ENCODE data around the gene CAMK1D.
"Not testable (repeated sequence)": the region's sequence is repeated elsewhere in the genome, so short reads cannot be mapped to it uniquely, and the experiment has no call there.

CAMK1D gene

DNA sequence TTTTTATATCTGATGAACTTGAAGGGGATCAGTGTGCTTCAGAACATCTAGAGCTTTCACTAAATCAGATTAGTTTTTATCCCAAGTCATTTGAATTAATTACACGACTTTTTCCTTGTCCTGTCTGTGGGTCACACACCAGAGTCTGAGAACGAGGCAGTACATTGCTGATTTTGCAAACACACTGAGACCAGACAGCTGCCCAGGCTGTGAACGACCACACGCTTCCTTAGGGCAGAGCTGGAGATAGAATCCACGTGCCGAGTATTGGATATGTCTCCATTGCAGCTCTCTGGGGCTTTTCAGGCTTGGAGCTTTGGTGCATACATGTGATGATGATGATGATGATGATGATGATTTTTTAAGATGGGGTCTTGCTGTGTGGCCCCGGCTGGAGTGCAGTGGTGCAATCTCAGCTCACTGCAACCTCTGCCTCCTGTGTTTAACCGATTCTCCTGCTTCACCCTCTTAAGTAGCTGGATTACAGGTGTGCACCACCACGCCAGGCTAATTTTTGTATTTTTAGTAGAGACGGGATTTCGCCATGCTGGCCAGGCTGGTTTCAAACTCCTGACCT, 81.1 kb downstream of the CAMK1D start:
- no peak for DNase-seq (ENCODE audit: low read depth)

DNA sequence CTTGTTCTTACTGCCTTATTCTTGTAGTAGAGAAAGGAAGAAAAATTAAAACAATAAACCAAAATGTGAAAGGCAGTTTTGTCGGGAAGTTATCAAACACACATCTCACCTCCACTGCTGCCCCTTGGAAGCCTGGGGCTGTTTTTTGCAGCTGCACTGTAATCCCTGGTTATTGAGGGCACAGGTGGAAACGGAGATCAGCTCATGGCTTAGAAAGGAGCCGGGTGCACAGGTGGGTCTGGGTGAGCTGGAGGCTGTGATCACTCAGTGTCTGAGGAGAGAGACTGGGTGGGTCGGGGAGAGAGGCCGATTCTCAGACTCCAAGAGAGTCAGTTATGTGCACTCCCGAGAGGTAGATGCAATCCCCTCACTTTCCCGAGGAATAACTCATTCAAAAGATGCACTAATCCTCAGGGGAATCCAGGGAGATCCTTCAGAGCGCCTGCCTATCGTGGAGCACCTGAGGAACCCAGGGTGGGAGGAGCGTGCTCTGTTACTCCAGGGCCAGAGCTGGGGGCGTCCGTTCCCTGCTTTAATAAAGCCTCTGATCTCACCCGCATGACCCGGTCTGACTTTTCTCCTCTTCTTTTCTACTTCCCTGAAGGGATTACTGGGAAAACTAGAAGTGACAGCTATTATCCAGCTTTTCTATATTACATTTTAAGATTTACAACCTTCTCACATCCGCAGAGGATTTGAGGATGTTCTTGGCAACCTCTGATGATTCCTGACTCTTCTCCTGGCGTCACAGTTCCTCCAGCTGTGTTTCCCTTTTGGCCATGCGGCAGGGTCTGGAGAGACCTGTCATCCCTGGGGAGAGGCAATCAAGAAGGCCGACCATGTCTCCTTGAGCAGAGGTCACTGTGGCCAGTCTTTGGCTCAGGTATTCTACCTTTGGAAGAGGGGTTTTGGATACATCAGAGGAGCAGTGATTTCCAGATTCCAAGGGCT, 82.1 kb downstream of the CAMK1D start:
- no peak for DNase-seq (ENCODE audit: low read depth)

DNA sequence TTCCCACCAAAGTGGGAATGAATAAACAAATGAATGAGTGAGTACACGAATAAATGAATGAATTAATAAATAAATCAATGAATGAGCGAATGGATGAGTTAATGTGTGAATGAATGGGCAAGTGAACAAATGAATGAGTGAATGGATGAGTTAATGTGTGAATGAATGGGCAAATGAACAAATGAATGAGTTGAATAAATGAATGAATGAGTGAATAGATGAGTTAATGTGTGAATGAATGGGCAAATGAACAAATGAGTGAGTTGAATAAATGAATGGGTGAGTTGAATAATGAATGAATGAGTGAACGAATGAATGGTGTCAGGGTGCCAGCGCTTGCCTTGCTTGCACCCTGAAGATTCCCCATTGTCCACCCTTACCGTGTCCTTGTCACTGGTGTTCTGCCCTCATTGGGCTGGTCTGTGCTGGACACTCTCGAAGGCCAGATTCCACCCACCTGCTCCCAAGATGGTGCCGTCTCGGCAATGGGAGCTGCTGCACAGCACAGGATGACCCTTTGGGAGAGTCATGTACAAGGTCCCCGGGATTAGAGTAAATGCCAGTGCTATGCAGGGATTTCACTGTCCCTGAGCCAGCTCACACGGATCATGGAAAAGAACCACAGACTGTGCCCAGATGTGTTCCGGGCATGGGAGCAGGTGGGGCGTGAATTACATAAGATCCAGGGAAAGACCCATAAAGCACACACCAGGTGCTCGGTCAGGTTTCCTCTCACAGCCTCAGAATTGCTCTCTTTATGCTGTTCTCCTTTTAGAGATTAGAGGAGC, 83.2 kb downstream of the CAMK1D start:
- DNase-seq (ENCODE audit: low read depth): no peak

DNA sequence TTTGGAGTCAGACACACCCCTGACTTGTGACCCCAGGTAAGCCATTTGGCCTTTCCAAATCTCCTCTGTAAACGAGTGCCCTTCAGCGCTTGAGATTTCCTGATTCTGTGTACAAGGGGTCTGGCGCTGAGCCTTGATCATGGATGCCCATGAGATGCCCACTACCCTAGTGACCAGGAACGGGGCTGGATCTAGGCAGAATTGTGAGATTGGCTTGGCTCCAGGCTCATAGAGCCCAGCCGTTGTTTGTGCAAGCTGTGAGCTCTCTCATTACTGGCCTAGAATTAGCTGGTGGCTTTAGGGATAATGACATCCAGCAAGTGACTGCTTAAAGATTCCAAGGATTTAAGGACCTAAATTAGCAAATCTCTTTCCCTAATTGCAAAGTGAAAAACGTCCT, 84.9 kb downstream of the CAMK1D start:
- DNase-seq (ENCODE audit: low read depth): no peak

GRCh38 chr10:12434677-12435076, 85.3 kb downstream of the CAMK1D start:
- not testable (repeated sequence) for DNase-seq (ENCODE audit: low read depth)

DNA sequence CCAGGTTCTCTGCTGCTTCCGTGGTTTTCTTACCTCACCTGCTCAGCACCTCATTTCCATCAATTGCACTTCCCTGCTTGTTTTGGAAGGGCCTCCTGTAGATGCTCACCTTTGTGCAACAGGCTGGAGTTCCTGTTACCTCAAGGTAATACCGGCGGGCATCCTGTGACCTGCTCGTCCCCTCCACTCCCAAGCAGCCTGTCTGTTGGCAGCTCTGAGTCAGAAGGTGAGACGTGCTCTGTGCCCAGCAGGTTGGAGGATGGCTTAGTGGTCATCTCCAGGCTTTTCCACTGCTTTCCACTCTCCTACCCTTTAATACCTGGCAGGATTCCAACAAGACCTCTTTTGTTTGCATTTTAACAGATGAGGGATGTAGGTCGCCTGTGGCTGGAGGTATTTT, 86.0 kb downstream of the CAMK1D start:
- DNase-seq (ENCODE audit: low read depth): no peak

DNA sequence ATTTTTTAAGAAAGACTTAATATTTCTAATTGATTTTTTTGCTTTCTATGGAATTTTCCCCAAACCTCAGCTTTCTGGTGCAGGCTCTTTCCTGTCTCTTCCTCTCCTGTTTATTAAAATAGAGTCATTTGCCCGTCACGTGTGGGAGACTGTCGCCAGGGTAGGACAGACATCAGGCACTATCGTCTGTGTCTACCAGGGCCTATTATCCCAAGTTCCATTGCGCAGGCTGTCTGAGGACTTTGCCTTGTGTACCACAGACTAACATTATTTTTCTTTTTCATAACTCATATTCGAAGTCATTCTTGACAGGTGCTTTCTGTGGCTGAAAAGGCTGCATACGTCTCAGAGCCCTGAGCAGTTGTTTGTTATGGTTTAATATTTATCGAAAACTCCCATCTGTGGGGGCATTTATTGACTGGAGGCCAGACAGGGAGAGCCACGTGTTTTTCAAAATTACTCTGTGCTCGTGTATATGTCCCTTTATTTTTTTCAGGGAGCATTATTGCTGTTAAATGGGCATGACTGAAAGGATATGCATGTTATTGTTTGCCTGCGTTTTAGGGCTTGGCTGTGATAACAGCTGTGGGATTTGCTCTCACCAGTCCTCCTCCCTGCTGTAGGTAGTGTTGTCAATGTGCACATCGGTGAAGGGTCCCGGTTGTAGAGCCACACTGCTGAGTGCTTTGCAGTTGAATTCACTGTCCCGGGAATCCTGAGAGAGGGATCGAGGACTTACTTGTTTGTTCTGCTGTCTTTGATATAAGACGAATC, 89.8 kb downstream of the CAMK1D start:
- no peak for DNase-seq (ENCODE audit: low read depth)

DNA sequence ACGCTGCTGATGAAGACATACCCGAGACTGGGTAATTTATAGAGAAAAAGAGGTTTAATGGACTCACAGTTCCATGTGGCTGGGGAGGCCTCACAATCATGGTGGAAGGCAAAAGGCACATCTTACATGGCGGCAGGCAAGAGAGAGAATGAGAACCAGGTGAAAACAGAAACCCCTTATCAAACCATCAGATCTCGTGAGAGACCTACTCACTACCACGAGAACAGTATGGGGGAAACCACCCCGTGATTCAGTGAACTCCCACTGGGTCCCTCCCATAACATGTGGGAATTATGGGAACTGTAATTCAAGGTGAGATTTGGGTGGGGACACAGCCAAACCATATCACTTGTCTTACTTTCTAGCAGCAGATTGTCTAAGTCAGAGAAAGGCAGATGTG, 90.4 kb downstream of the CAMK1D start:
- not testable (repeated sequence) for DNase-seq (ENCODE audit: low read depth)

DNA sequence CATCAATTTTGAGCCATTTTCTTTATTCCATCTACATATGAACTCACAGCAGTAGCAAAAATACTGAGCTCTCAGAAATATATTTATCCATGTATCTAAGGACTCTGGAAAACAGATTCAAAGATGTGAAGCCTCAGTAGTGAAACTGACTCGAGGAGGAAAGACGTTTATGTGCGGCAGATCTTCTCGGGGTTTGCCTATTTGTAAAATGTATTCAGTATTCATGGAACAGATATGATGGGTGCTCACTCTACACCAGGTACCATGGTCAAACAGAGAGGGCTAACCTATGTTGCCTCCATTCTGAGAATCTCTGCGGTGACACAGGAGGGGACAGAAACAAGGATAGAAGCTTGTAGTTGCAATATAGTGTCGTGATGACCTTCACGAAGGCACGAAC, 93.7 kb downstream of the CAMK1D start:
- DNase-seq (ENCODE audit: low read depth): no peak

- no peak for DNase-seq (ENCODE audit: low read depth)
Observed at GRCh38 chr10:12444981-12445700, 95.8 kb downstream of the CAMK1D start.

- no peak for DNase-seq (ENCODE audit: low read depth)
Observed at GRCh38 chr10:12445701-12446334, 96.5 kb downstream of the CAMK1D start.

GRCh38 chr10:12448340-12448728, 99.0 kb downstream of the CAMK1D start:
- no peak for DNase-seq (ENCODE audit: low read depth)

- peak; percentile 86 for DNase-seq (ENCODE audit: low read depth)
Observed at GRCh38 chr10:12448729-12449391, 99.5 kb downstream of the CAMK1D start.

DNA sequence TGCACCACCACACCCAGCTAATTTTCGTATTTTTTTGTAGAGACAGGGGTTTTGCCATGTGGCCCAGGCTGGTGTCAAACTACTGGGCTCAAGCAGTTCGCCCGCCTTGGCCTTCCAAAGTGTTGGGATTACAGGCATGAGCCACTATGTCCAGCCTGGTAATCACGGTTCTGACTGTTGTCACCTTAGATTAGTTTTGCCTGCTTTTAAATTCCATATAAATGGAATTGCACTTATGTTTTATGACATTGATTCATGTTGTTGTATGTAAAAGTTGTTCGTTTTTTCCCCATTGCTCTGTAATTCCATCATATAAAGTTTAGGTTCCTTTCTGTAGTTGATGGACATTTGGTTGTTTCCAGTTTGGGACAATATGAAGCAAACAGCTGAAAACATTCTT, 106.0 kb downstream of the CAMK1D start:
- DNase-seq (ENCODE audit: low read depth): no peak

DNA sequence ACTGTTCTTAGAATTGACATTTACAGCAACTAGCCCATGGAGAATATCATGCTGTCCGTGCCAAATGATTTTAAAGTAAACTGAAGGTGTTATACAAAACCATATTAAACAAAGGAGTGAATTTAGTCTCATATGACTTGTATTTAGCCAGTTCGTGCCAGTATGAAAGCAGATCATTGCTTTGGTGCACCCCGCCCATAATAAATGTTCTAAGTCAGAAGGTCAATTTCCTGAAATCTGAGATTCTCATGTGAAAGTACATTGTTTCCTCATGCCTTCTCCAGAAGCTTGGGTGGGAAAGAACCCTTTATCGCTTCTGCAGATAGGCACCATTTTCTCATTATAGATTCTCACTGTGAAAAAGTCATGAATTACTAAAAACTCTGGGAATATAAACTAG, 106.4 kb downstream of the CAMK1D start:
- DNase-seq (ENCODE audit: low read depth): no peak

DNA sequence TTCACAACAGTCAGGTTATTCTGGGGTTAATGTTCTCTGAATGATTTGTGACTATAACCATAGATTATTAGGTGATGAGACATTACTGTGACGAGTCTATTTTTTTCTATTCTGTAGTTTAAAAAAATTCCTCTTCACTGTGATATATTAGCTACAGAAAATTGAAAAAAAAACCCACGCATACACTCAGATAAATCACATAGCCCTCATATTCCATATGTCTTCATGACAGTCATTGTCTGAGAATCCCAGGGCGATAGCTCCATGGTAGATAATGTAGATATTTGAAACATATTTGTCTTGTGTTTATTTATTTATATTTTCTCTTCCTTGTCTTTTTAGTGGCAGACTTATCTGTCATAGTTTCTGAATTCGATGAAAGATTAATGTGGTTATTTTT, 110.0 kb downstream of the CAMK1D start:
- DNase-seq (ENCODE audit: low read depth): no peak

GRCh38 chr10:12459762-12460161, 110.4 kb downstream of the CAMK1D start:
- no peak for DNase-seq (ENCODE audit: low read depth)

DNA sequence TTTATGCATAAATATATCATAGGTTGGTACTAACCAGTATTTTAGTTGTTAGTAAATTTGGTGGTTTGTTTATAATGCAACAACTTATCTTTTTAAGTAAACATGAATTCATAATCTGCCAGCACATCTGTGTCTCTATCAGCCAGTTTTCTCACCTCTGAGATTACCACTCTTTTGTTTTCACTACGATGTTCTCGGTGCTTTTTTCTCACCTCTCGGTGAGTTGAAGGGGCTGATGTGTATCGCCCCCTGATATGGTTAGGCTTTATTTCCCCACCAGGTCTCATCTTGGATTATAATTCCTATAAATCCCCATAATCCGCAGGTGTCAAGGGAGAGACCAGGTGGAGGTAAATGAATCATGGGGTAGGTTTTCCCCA, 114.1 kb downstream of the CAMK1D start:
- DNase-seq (ENCODE audit: low read depth): no peak

GRCh38 chr10:12465385-12466136, 116.2 kb downstream of the CAMK1D start:
- no peak for DNase-seq (ENCODE audit: low read depth)

Data from ELR (cell line).